NCI-H226 (cell line): ENCODE measurements around the gene SNRNP35.
"Not testable (repeated sequence)": the region's sequence is repeated elsewhere in the genome, so short reads cannot be mapped to it uniquely, and the experiment has no call there.

Experiments used
- DNase-seq: peaks from one replicate; pipeline ENCODE4 v3.0.0-alpha.2; 2015

SNRNP35 gene

GRCh38 chr12:123491056-123491455 lies 33.1 kb downstream of the SNRNP35 start:
- DNase-seq, result no peak

GRCh38 chr12:123491481-123491880 lies 33.5 kb downstream of the SNRNP35 start:
- DNase-seq, result no peak

- not testable (repeated sequence) for DNase-seq
Observed at GRCh38 chr12:123492339-123493039, 34.5 kb downstream of the SNRNP35 start.

- DNase-seq, result no peak
Observed at GRCh38 chr12:123494124-123494851, 36.3 kb downstream of the SNRNP35 start.

GRCh38 chr12:123497065-123497464 lies 39.1 kb downstream of the SNRNP35 start:
- DNase-seq, result no peak

- no peak for DNase-seq
Observed at GRCh38 chr12:123498126-123498825, 40.3 kb downstream of the SNRNP35 start.

GRCh38 chr12:123499332-123499731 lies 41.4 kb downstream of the SNRNP35 start:
- no peak for DNase-seq

GRCh38 chr12:123502163-123502704 lies 44.3 kb downstream of the SNRNP35 start:
- DNase-seq, result no peak

GRCh38 chr12:123506059-123506842 lies 48.3 kb downstream of the SNRNP35 start:
- DNase-seq, result no peak

GRCh38 chr12:123506843-123507236 lies 48.9 kb downstream of the SNRNP35 start:
- DNase-seq, result no peak

GRCh38 chr12:123512838-123513665 lies 55.1 kb downstream of the SNRNP35 start:
- DNase-seq, result no peak

GRCh38 chr12:123513805-123514204 lies 55.9 kb downstream of the SNRNP35 start:
- no peak for DNase-seq

GRCh38 chr12:123514582-123515221 lies 56.8 kb downstream of the SNRNP35 start:
- DNase-seq, result not testable (repeated sequence)

- DNase-seq, result no peak
Observed at GRCh38 chr12:123516216-123516780, 58.4 kb downstream of the SNRNP35 start.
